Mononuclear cell (primary cell): Measurements from ENCODE around the gene EFNA5. TPM values are rescaled to one million over a fixed set of nuclear protein-coding genes. Genes with fewer than 3 reads are reported as not detected.
"Not testable (repeated sequence)": the region's sequence is repeated elsewhere in the genome, so short reads cannot be mapped to it uniquely, and the experiment has no call there.

ENCODE experiments used
- H3K27me3 ChIP-seq: 2 replicates; pipeline ENCODE4 v1.6.0; 2011; ENCODE audit warnings: low read length, control low read depth; ENCODE audit not compliant: insufficient read depth
- H3K4me1 ChIP-seq: 2 replicates; pipeline ENCODE4 v1.5.1; 2011; ENCODE audit warnings: mild to moderate bottlenecking, low read length, control low read depth; ENCODE audit not compliant: insufficient read depth
- H3K4me3 ChIP-seq: 2 replicates; pipeline ENCODE4 v1.5.1; 2011; ENCODE audit warnings: mild to moderate bottlenecking, low read length, moderate library complexity
- H3K9me3 ChIP-seq: 2 replicates; pipeline ENCODE4 v1.5.1; 2011; ENCODE audit warnings: low read depth, mild to moderate bottlenecking, control low read depth, low read length
- total RNA-seq: library from RNA; depleted of rRNA; stranded (reverse); fragments of >200 nt; gene quantifications from one replicate; pipeline ENCODE4 v1.2.3, GENCODE V29; 2012

Gene EFNA5
- total RNA-seq, 1 donor, result 0.84 TPM

GRCh38 chr5:107444300-107444699 lies 226.4 kb downstream of the EFNA5 start:
- Histone ChIP-seq H3K4me3 (no peak overlapping the region), H3K4me1 (no peaks in the 10 kb centered on the region), H3K9me3 (no peaks in the 10 kb centered on the region), H3K27me3 (no peaks in the 10 kb centered on the region)

DNA sequence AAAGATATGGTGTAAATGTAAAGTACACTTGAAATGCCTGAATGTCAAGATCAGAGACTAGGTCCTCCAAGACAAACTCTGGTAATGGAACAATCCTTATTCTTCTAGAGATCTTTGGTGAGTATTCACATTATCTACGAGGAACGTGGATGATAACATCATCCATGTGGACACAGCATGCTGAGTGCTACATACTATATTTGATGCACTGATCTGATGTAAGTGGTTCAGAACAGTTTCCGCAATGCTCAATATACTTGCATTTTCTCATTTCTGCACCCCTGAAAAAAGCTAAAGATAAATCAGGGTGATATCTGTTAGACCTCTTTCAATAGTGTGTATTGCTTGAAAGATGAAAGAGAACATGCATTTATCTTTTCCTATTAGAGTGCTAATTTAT lies 226.8 kb downstream of the EFNA5 start:
- H3K27me3 ChIP-seq, result no peaks in the 10 kb centered on the region
- no peaks in the 10 kb centered on the region for H3K4me1 ChIP-seq
- no peak overlapping the region for H3K4me3 ChIP-seq
- H3K9me3 ChIP-seq, result no peaks in the 10 kb centered on the region

- Histone ChIP-seq H3K4me3 (no peak overlapping the region), H3K9me3 (no peaks in the 10 kb centered on the region), H3K27me3 (no peaks in the 10 kb centered on the region), H3K4me1 (no peaks in the 10 kb centered on the region)
Measured at GRCh38 chr5:107442452-107442851, 228.3 kb downstream of the EFNA5 start.

DNA sequence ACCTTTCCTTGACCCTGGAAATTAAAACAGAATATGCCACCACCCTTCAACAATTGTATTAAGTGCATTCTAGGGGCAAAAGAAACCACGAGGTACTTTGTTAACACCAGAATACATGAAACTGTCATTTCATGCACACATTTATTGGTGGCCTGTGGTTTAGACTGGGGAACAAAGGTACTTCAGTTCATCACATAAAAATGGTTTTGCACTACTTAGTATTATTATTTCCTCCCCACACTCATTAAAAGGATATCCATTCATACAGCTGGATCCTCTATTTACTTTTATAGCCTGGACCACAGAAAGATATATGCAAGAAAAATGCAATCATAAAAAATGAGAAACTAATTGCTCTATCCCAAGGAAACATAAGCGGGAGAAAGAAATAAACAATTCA lies 230.9 kb downstream of the EFNA5 start:
- no peak overlapping the region for H3K4me3 ChIP-seq

DNA sequence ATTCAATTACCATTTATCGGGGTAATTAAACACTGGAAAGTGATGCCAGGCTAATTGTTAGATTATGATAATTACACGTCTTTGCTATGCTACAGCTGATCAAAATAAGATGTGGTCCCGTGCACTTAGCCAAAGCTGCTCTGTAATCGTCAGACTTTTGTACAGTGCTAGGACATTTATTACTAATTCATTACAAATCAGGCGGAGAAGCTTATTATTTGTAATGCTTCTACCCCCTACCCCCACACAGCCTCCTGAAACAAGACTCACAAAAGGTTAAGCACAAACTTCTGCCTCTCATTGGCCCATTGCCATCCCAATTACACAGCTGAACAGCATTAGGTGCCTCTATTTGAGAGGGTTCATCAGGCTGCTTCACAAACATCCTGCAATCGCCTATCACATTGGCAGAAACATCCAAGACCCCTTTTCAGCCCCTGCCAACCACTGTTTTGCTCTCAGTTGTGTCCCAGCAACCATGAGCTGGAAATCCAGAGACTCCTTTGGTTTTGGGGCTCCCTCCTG lies 232.7 kb downstream of the EFNA5 start:
- H3K4me1 ChIP-seq, result no peaks in the 10 kb centered on the region
- H3K9me3 ChIP-seq, result no peaks in the 10 kb centered on the region
- no peaks in the 10 kb centered on the region for H3K27me3 ChIP-seq
- no peak overlapping the region for H3K4me3 ChIP-seq

More for the DNA sequence above, 230.9 kb downstream of the EFNA5 start:
- Histone ChIP-seq H3K9me3 (no peaks in the 10 kb centered on the region), H3K4me1 (no peaks in the 10 kb centered on the region), H3K27me3 (no peaks in the 10 kb centered on the region)

DNA sequence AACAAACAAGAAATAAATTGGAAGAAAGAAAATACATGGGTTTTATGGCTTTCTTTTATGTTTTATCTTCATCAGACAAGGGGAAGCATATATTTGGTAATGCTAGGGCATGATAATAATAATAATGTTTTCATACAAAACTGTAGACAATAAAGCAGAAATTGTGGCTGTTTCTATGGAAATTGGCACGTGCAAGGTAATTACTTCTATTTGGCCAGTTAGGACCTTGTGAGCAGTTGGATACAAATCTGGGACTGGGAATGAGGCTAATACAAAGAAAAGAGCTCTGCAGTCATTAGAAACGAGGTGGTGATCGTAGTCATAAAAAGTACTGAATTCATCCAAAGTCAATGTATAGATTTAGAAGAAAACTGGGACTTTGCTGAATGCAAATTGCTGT lies 233.6 kb downstream of the EFNA5 start:
- Histone ChIP-seq H3K27me3 (no peaks in the 10 kb centered on the region), H3K4me1 (no peaks in the 10 kb centered on the region), H3K4me3 (no peak overlapping the region), H3K9me3 (no peaks in the 10 kb centered on the region)

DNA sequence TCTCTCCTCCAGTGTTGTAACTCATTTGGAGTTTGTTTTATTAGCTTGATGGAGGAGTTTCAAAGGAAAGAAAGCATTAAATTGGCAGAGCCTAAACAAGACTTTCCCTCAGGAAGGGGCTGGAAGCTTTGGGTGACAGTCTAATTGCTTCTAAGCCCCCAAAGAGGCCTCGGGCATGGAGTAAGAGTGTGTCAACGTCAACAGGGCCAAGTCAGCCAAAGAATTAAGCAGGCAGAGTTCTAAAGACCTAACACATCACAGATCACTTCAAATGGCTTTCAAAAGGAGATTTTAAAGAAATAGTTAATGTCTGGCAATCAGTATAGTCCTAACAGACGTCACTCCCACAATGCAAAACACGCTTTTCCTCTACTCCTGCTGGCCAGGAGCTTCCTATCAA lies 234.5 kb downstream of the EFNA5 start:
- no peaks in the 10 kb centered on the region for H3K4me1 ChIP-seq
- no peaks in the 10 kb centered on the region for H3K9me3 ChIP-seq
- H3K27me3 ChIP-seq, result no peaks in the 10 kb centered on the region
- H3K4me3 ChIP-seq, result no peak overlapping the region

GRCh38 chr5:107435061-107435460 lies 235.7 kb downstream of the EFNA5 start:
- Histone ChIP-seq H3K4me3 (no peak overlapping the region), H3K9me3 (no peaks in the 10 kb centered on the region), H3K27me3 (no peaks in the 10 kb centered on the region), H3K4me1 (no peaks in the 10 kb centered on the region)

DNA sequence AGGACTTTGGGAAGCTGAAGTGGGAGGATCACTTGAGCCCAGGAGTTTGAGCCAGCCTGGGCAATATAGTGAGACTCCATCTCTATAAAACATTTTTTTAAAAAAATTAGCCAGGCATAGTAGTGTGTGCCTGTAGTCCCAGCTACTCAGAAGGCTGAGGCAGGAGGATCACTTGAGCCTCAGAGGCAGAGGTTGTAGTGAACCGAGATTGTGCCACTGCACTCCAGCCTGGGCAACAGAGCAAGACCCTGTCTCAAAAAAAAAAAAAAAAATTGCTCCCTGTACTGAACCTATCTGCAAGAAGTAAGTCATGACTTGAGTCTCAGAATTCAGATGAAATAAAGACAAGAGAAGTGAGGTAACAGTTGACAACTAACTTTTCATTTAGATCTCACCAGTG lies 237.1 kb downstream of the EFNA5 start:
- not testable (repeated sequence) for H3K4me3 ChIP-seq, H3K27me3 ChIP-seq, H3K9me3 ChIP-seq, H3K4me1 ChIP-seq

- H3K27me3 ChIP-seq, result no peaks in the 10 kb centered on the region
- H3K4me3 ChIP-seq, result no peak overlapping the region
- no peaks in the 10 kb centered on the region for H3K9me3 ChIP-seq
- no peaks in the 10 kb centered on the region for H3K4me1 ChIP-seq
Measured at GRCh38 chr5:107431998-107432397, 238.7 kb downstream of the EFNA5 start.

DNA sequence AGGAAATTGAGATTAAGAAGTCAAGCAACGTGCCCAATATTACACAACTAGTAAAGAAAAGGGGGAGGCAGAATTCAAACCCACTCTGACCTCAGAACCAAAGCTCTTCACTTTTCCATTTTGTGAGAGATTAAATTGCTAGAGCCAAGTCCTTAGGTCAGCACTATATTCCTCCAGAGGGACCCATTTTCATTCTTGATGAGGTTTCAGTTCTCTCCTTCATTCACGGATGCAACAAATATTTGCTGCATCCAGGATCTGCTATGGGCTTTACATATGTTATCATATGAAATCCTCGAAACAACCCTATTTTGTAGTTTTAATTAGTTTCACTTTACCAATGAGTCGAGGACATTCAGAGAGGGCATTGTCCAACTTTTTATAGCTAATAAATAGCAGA lies 239.2 kb downstream of the EFNA5 start:
- no peaks in the 10 kb centered on the region for H3K9me3 ChIP-seq
- H3K27me3 ChIP-seq, result no peaks in the 10 kb centered on the region
- no peak overlapping the region for H3K4me3 ChIP-seq
- no peaks in the 10 kb centered on the region for H3K4me1 ChIP-seq

GRCh38 chr5:107430071-107430625 lies 240.6 kb downstream of the EFNA5 start:
- Histone ChIP-seq H3K4me1 (no peaks in the 10 kb centered on the region), H3K4me3 (no peak overlapping the region), H3K9me3 (no peaks in the 10 kb centered on the region), H3K27me3 (no peaks in the 10 kb centered on the region)

DNA sequence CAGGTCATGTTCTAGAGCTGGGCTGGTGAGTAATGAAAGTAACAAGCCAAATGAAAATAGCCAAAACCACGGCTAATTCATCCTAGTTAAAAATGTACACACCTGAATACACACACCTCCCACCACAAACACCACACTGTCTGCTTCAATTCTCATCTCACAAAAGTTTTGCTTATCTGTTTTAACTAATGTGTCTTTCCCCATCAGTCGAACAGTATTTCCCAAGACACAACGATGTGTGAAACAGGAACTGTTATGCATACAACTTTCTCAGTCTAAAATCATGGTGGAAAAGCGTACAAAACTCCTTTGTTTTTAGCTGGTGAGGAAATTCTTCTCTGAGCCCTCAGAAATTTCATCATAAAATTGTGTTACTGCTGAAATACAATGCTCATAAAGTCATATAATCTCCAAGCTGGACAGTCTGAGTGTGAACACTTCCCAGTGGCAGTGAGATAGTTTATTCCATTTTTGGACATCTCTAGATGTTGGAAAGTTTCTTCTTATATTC lies 242.4 kb downstream of the EFNA5 start:
- H3K27me3 ChIP-seq, result no peaks in the 10 kb centered on the region
- H3K9me3 ChIP-seq, result no peaks in the 10 kb centered on the region
- no peaks in the 10 kb centered on the region for H3K4me1 ChIP-seq
- no peak overlapping the region for H3K4me3 ChIP-seq

DNA sequence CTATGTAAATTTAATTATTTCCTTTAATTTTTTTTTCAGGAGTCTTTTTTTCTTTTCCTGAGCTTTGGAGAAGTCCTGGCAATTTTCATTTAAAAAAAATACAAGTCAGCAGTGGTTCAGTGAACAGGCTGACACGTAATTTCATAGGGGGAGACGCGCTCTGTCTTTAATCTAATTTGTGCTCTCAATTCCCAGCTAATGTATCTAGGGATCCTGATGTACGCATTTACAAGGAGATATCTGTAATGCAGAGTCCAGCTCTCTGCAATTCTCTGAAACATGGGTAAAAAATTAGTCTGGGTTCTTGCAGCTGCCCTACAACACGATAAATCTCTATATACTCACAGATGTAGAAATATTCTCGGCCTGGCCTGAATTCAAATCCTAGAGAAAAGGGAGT lies 243.9 kb downstream of the EFNA5 start:
- no peak overlapping the region for H3K4me3 ChIP-seq
- no peaks in the 10 kb centered on the region for H3K4me1 ChIP-seq
- H3K9me3 ChIP-seq, result no peaks in the 10 kb centered on the region
- H3K27me3 ChIP-seq, result no peaks in the 10 kb centered on the region

- Histone ChIP-seq H3K27me3 (no peaks in the 10 kb centered on the region), H3K9me3 (no peaks in the 10 kb centered on the region), H3K4me1 (no peaks in the 10 kb centered on the region), H3K4me3 (no peak overlapping the region)
Measured at GRCh38 chr5:107426209-107426608, 244.5 kb downstream of the EFNA5 start.

DNA sequence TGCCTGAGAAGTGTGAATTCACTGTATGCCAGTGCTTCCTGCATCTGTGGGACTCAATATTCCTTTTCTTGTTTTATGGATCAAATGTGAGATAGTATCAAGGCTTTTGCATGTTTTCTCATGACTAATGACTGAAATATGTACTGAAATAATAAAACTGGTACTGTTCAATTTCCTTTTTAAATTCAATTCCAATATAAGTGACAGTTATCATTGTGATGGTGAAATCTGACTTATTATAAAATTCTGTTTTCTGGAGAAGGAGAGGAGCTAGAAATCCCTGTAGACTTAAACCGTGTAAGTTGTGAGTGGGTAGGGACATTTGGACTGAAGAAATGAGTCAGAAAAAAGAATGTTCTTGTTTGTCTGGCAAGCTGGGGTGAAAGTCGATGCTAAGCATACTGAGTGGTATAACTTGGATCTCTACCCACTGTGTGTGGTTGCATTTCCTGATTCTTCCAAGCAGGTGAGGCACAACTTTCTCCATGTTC lies 245.2 kb downstream of the EFNA5 start:
- Histone ChIP-seq H3K27me3 (no peaks in the 10 kb centered on the region), H3K4me3 (no peak overlapping the region), H3K9me3 (no peaks in the 10 kb centered on the region), H3K4me1 (no peaks in the 10 kb centered on the region)
